SK-N-SH treated with all-trans-retinoic acid at 6 μM for 48 hours (cell line): ENCODE data around the gene ADCK1.

ENCODE experiments used
- ATAC-seq: fragments of 200-7000 bp; cut with Tn5 transposase; 3 replicates; pipeline ENCODE4 v1.9.1; 2020; ENCODE audit warnings: mild to moderate bottlenecking, moderate library complexity
- ARNTL ChIP-seq: fragments of 450-650 bp; formaldehyde crosslinking; IDR thresholded peaks from 2 replicates; pipeline ENCODE4 v1.5.0; 2020; ENCODE audit warnings: low read depth, mild to moderate bottlenecking, moderate library complexity, borderline replicate concordance
- BACH2 ChIP-seq: fragments of 250-450 bp; sonication (Bioruptor Pico); IDR thresholded peaks from 2 replicates; pipeline ENCODE4 v1.9.0; 2021; ENCODE audit warnings: mild to moderate bottlenecking, borderline replicate concordance
- CSDC2 ChIP-seq: fragments of 250-450 bp; sonication (Bioruptor Pico); IDR thresholded peaks from 2 replicates; pipeline ENCODE4 v1.5.0; 2020; ENCODE audit warnings: mild to moderate bottlenecking, moderate library complexity
- CSRNP3 ChIP-seq: fragments of 250-450 bp; sonication (Bioruptor Pico); IDR thresholded peaks from 2 replicates; pipeline ENCODE4 v1.5.1; 2021; ENCODE audit warnings: mild to moderate bottlenecking, moderate library complexity
- GLIS3 ChIP-seq: fragments of 250-450 bp; sonication (Bioruptor Pico); IDR thresholded peaks from 2 replicates; pipeline ENCODE4 v1.5.0; 2020; ENCODE audit warnings: mild to moderate bottlenecking, moderate library complexity
- ISL1 ChIP-seq: fragments of 250-450 bp; sonication (Bioruptor Pico); IDR thresholded peaks from 2 replicates; pipeline ENCODE4 v2.1.2; 2022; ENCODE audit warnings: mild to moderate bottlenecking, moderate library complexity
- PATZ1 ChIP-seq: fragments of 250-450 bp; sonication (Bioruptor Pico); IDR thresholded peaks from 2 replicates; pipeline ENCODE4 v1.8.0; 2020; ENCODE audit warnings: mild to moderate bottlenecking, moderate library complexity, borderline replicate concordance
- PPARA ChIP-seq: fragments of 250-450 bp; sonication (Bioruptor Pico); IDR thresholded peaks from 2 replicates; pipeline ENCODE4 v1.5.0; 2020; ENCODE audit warnings: mild to moderate bottlenecking, borderline replicate concordance
- RARB ChIP-seq: fragments of 250-450 bp; sonication (Bioruptor Pico); IDR thresholded peaks from 2 replicates; pipeline ENCODE4 v1.8.0; 2021; ENCODE audit warnings: mild to moderate bottlenecking, moderate library complexity
- TOX ChIP-seq: fragments of 250-450 bp; sonication (Bioruptor Pico); IDR thresholded peaks from 2 replicates; pipeline ENCODE4 v1.8.0; 2021; ENCODE audit warnings: mild to moderate bottlenecking, moderate library complexity, borderline replicate concordance
- TSHZ2 ChIP-seq: fragments of 250-450 bp; sonication (Bioruptor Pico); IDR thresholded peaks from 2 replicates; pipeline ENCODE4 v1.5.0; 2020; ENCODE audit warnings: mild to moderate bottlenecking, moderate library complexity
- ZC3H10 ChIP-seq: fragments of 250-450 bp; sonication (Bioruptor Pico); IDR thresholded peaks from 2 replicates; pipeline ENCODE4 v1.5.1; 2021; ENCODE audit warnings: mild to moderate bottlenecking, moderate library complexity
- ZFP30 ChIP-seq: fragments of 450-650 bp; formaldehyde crosslinking; IDR thresholded peaks from 2 replicates; pipeline ENCODE4 v1.5.0; 2022; ENCODE audit warnings: mild to moderate bottlenecking, moderate library complexity
- ZNF565 ChIP-seq: fragments of 450-650 bp; formaldehyde crosslinking; conservative IDR thresholded peaks from 2 replicates; pipeline ENCODE4 v1.5.0; 2020; ENCODE audit warnings: low read depth, mild to moderate bottlenecking, moderate library complexity
- ZNF8 ChIP-seq: fragments of 450-650 bp; formaldehyde crosslinking; IDR thresholded peaks from 2 replicates; pipeline ENCODE4 v1.5.0; 2020; ENCODE audit warnings: mild to moderate bottlenecking, moderate library complexity
- TF ChIP-seq, protein P1 (sequence below): fragments of 250-450 bp; sonication (Bioruptor Pico); IDR thresholded peaks from 2 replicates; pipeline ENCODE4 v1.8.0; 2021; ENCODE audit warnings: low read depth, mild to moderate bottlenecking, moderate library complexity, borderline replicate concordance

Gene ADCK1

GRCh38 chr14:77918448-77918847 is 118.5 kb downstream of the ADCK1 start:
- no peak for TF ChIP-seq TOX (CRISPR knock-in tag)
- TF ChIP-seq ARNTL (CRISPR knock-in tag), result no peak
- no peak for TF ChIP-seq ZNF8 (CRISPR knock-in tag)
- TF ChIP-seq CSDC2 (CRISPR knock-in tag), result no peak
- no peak for TF ChIP-seq TSHZ2 (CRISPR knock-in tag)
- TF ChIP-seq ZFP30 (CRISPR knock-in tag), result no peak
- TF ChIP-seq, protein P1, sequence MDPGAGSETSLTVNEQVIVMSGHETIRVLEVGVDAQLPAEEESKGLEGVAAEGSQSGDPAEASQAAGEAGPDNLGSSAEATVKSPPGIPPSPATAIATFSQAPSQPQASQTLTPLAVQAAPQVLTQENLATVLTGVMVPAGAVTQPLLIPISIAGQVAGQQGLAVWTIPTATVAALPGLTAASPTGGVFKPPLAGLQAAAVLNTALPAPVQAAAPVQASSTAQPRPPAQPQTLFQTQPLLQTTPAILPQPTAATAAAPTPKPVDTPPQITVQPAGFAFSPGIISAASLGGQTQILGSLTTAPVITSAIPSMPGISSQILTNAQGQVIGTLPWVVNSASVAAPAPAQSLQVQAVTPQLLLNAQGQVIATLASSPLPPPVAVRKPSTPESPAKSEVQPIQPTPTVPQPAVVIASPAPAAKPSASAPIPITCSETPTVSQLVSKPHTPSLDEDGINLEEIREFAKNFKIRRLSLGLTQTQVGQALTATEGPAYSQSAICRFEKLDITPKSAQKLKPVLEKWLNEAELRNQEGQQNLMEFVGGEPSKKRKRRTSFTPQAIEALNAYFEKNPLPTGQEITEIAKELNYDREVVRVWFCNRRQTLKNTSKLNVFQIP (CRISPR knock-in tag), result no peak
- TF ChIP-seq CSRNP3 (CRISPR knock-in tag), result no peak
- no peak for ATAC-seq

DNA sequence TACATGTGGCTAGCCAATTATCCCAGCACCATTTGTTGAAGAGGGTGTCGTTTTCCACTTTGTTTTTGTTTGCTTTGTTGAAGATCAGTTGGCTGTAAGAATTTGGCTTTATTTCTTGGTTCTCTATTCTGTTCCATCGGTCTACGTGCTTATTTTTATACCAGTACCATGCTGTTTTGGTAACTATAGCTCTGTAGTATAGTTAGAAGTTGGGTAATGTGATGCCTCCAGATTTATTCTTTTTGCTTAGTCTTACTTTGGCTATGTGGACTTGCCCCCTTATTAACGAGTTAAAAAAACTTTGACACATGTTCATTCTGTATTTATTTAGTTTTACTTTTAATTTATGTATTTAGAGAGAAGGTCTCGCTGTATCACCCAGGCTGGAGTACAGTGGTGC is 120.4 kb downstream of the ADCK1 start:
- TF ChIP-seq PATZ1 (CRISPR knock-in tag), result no peak
- no peak for TF ChIP-seq RARB (CRISPR knock-in tag)
- TF ChIP-seq TOX (CRISPR knock-in tag), result no peak
- TF ChIP-seq TSHZ2 (CRISPR knock-in tag), result no peak
- TF ChIP-seq ARNTL (CRISPR knock-in tag), result no peak

GRCh38 chr14:77921818-77922217 is 121.9 kb downstream of the ADCK1 start:
- TF ChIP-seq ZNF565 (CRISPR knock-in tag), result no peak
- TF ChIP-seq CSRNP3 (CRISPR knock-in tag), result no peak
- TF ChIP-seq ISL1, result no peak
- no peak for TF ChIP-seq BACH2 (CRISPR knock-in tag)
- TF ChIP-seq CSDC2 (CRISPR knock-in tag), result no peak
- TF ChIP-seq PPARA (CRISPR knock-in tag), result no peak
- no peak for TF ChIP-seq ZC3H10 (CRISPR knock-in tag)
- no peak for TF ChIP-seq ZFP30 (CRISPR knock-in tag)
- no peak for TF ChIP-seq GLIS3 (CRISPR knock-in tag)
- TF ChIP-seq ZNF8 (CRISPR knock-in tag), result no peak
- TF ChIP-seq, protein P1 (CRISPR knock-in tag), result no peak
- ATAC-seq, result no peak

More for the DNA sequence above, 120.4 kb downstream of the ADCK1 start:
- ATAC-seq, result no peak
